Left ventricle myocardium inferior (tissue), 1 donor: Measurements from ENCODE around the gene HOXB3. TPM values are rescaled to one million over a fixed set of nuclear protein-coding genes. Genes with fewer than 3 reads are reported as not detected.
"Not testable (repeated sequence)": the region's sequence is repeated elsewhere in the genome, so short reads cannot be mapped to it uniquely, and the experiment has no call there.

Source experiments
- DNase-seq: peaks from one replicate; pipeline ENCODE4 v3.0.0-alpha.2; 2020
- H3K27ac ChIP-seq: fragments of 200-600 bp; replicated peaks from 2 replicates; pipeline ENCODE4 v1.8.0; 2021
- H3K27me3 ChIP-seq: fragments of 200-600 bp; 2 replicates; pipeline ENCODE4 v1.8.0; 2021; ENCODE audit warnings: low read depth
- H3K36me3 ChIP-seq: fragments of 200-600 bp; 2 replicates; pipeline ENCODE4 v1.8.0; 2021
- H3K4me1 ChIP-seq: fragments of 200-600 bp; 2 replicates; pipeline ENCODE4 v1.8.0; 2021
- H3K4me3 ChIP-seq: fragments of 200-600 bp; 2 replicates; pipeline ENCODE4 v1.8.0; 2021; ENCODE audit warnings: mild to moderate bottlenecking, moderate library complexity
- H3K9me3 ChIP-seq: fragments of 200-600 bp; replicated peaks from 2 replicates; pipeline ENCODE4 v1.8.0; 2021
- CTCF ChIP-seq: fragments of 200-600 bp; IDR thresholded peaks from 2 replicates; pipeline ENCODE4 v1.8.0; 2021; ENCODE audit warnings: antibody characterized with exemption, mild to moderate bottlenecking, borderline replicate concordance
- intact Hi-C: fragments of 100-400 bp; cut with micrococcal nuclease; formaldehyde crosslinking; loops from one replicate; pipeline ENCODE4 v1.11.0; 2022
- total RNA-seq: library from RNA; stranded (reverse); fragmentation: NEBNext Ultra II Directional; extraction: Animal tissue kit (Norgen Biotek cat#: 25700); gene quantifications from one replicate; pipeline ENCODE4 v1.2.1, GENCODE V29; 2021
- donor health status: DM: no; HTN: yes; CAD: no; lungs with severe emphysema.

The HOXB3 gene
- total RNA-seq, 1 donor from 2014 or later, result 0.91 TPM

- intact Hi-C loops, result no loop called here
Measured at GRCh38 chr17:48513097-48513496, 76.9 kb downstream of the HOXB3 start.

GRCh38 chr17:48510761-48511604 lies 79.1 kb downstream of the HOXB3 start:
- Histone ChIP-seq H3K27ac (no peak overlapping the region), H3K4me3 (no peak overlapping the region), H3K27me3 (peaks cover 100% of the 10 kb centered on the region), H3K4me1 (no peaks in the 10 kb centered on the region), H3K9me3 (no peaks in the 10 kb centered on the region), H3K36me3 (no peaks in the 10 kb centered on the region)
- no peak for DNase-seq
- TF ChIP-seq CTCF, result no peak
- intact Hi-C loops, result no loop called here

More at GRCh38 chr17:48513097-48513496, 76.9 kb downstream of the HOXB3 start:
- Histone ChIP-seq H3K4me1 (no peaks in the 10 kb centered on the region), H3K36me3 (no peaks in the 10 kb centered on the region), H3K4me3 (no peak overlapping the region), H3K27me3 (peaks cover 100% of the 10 kb centered on the region), H3K9me3 (no peaks in the 10 kb centered on the region), H3K27ac (no peak overlapping the region)
- no peak for DNase-seq
- no peak for TF ChIP-seq CTCF

GRCh38 chr17:48510381-48510760 lies 79.7 kb downstream of the HOXB3 start:
- H3K4me3 ChIP-seq, result no peak overlapping the region
- peaks cover 100% of the 10 kb centered on the region for H3K27me3 ChIP-seq
- no peaks in the 10 kb centered on the region for H3K4me1 ChIP-seq
- DNase-seq, result no peak
- H3K36me3 ChIP-seq, result no peaks in the 10 kb centered on the region
- intact Hi-C loops, result no loop called here
- H3K27ac ChIP-seq, result no peak overlapping the region
- no peaks in the 10 kb centered on the region for H3K9me3 ChIP-seq
- TF ChIP-seq CTCF, result no peak

GRCh38 chr17:48509708-48510107 lies 80.3 kb downstream of the HOXB3 start:
- H3K27ac ChIP-seq, H3K36me3 ChIP-seq, H3K4me1 ChIP-seq, DNase-seq, intact Hi-C loops, H3K9me3 ChIP-seq, H3K4me3 ChIP-seq: not testable (repeated sequence)
- H3K27me3 ChIP-seq, result peaks cover 100% of the 10 kb centered on the region

GRCh38 chr17:48506246-48506645 lies 83.8 kb downstream of the HOXB3 start:
- DNase-seq, result no peak
- H3K9me3 ChIP-seq, result no peaks in the 10 kb centered on the region
- intact Hi-C loops, result no loop called here
- no peaks in the 10 kb centered on the region for H3K4me1 ChIP-seq
- H3K4me3 ChIP-seq, result no peak overlapping the region
- no peak for TF ChIP-seq CTCF
- peaks cover 100% of the 10 kb centered on the region for H3K27me3 ChIP-seq
- no peak overlapping the region for H3K27ac ChIP-seq
- no peaks in the 10 kb centered on the region for H3K36me3 ChIP-seq

- no peaks in the 10 kb centered on the region for H3K36me3 ChIP-seq
- TF ChIP-seq CTCF, result no peak
- DNase-seq, result no peak
Measured at GRCh38 chr17:48505788-48506187, 84.3 kb downstream of the HOXB3 start.

More at GRCh38 chr17:48505788-48506187, 84.3 kb downstream of the HOXB3 start:
- H3K27me3 ChIP-seq, result peaks cover 100% of the 10 kb centered on the region
- no peak overlapping the region for H3K27ac ChIP-seq
- intact Hi-C loops, result no loop called here
- H3K4me1 ChIP-seq, result no peaks in the 10 kb centered on the region
- H3K9me3 ChIP-seq, result no peaks in the 10 kb centered on the region
- no peak overlapping the region for H3K4me3 ChIP-seq
